ENCODE data around the gene MGST2. TPM values are rescaled to one million over a fixed set of nuclear protein-coding genes. Genes with fewer than 3 reads are reported as not detected.

The MGST2 gene
- total RNA-seq, 1 experiment from 2014 or later: 55.8 TPM

DNA sequence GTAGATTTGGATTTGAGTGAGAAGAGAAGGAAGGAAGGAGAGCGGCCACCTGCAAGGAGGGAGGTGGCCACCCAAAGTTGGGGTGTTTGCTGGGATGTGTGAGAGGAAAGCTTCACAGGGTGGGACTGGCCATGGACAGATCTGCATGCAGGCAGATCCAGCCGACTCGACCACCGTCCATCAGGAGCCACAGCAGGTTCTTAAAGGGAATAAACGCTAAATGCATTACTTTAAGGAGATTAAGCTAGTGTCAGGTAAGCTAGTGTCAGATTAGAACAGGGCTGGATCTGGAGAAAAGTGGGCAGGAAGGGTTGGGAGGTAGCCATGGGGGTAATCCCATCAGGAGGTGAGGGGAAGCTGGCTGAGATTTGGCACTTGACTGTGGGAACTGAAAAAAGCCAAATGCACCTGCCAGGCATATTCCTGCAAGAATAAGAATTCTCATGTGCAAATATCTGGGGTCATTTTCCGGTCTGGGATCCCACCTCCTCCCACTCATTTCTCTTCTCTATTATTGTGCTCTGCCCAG, 79.6 kb downstream of the MGST2 start:
- DNase-seq: no peak
- H3K4me2 ChIP-seq (ENCODE audit: low read depth, low read length, poor library complexity, severe bottlenecking): no peak overlapping the region

DNA sequence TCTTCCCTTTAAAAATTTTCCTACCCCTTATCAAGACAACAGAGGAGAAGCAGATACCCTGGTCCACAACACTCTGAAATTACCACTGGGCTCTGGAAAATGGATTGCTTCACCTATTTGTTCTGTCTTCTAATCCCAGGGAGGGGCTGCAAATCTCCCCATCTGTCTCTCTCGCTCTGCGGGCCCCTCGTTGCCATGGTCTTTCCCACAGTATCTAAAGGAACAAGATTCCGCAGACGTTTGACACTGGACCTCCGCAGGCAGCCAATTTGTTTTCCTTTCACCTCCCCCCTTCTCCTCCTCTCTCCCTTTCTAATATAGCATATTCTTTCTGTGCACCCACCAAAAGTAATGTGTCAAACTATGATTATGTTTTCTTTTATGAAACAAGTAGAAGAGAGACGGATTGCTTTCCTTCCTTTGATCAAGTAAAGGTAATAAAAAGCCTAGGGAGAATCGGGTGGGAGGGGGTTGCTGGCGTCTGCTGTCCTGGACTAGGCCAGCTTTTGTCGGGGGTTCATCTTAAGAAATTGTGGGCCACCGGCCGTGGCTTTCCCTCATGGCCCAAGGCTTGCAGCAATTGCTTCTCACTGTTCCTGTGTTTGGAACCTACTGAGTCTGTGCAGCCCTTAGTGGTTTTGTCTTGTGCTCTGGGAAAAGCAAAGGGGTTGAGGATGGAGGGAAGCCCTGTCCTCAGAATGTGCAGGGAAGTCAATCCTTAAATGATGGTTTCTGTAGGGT, 81.0 kb downstream of the MGST2 start:
- H3K36me3 ChIP-seq (ENCODE audit: insufficient read depth, low read length): no peaks in the 10 kb centered on the region
- no peak overlapping the region for H3K27ac ChIP-seq (ENCODE audit: low read length)
- H4K20me1 ChIP-seq (ENCODE audit: insufficient read depth, low read depth, low read length): no peaks in the 10 kb centered on the region
- no peaks in the 10 kb centered on the region for H3K9me3 ChIP-seq (ENCODE audit: low read length)
- H3K27me3 ChIP-seq (ENCODE audit: low read length): no peaks in the 10 kb centered on the region
- no peaks in the 10 kb centered on the region for H3K9me2 ChIP-seq (replicated peaks; ENCODE audit: insufficient read depth, low read length)
- no peak for DNase-seq
- H3K79me2 ChIP-seq (ENCODE audit: low read length): peaks cover 16% of the 10 kb centered on the region; the same call in 1 of the 2 replicates
- H3K4me1 ChIP-seq (ENCODE audit: low read length): peaks cover 36% of the 10 kb centered on the region
- H3K9ac ChIP-seq (ENCODE audit: low read length): no peak overlapping the region
- H3K4me3 ChIP-seq (ENCODE audit: low read length): no peak overlapping the region
- no peak overlapping the region for H2AFZ ChIP-seq (ENCODE audit: low read length)
- no peak overlapping the region for H3K4me2 ChIP-seq (ENCODE audit: low read depth, low read length, poor library complexity, severe bottlenecking)

More for the DNA sequence above, 79.6 kb downstream of the MGST2 start:
- no peak overlapping the region for H3K4me3 ChIP-seq (ENCODE audit: low read length)
- no peaks in the 10 kb centered on the region for H4K20me1 ChIP-seq (ENCODE audit: insufficient read depth, low read depth, low read length)
- no peaks in the 10 kb centered on the region for H3K9me3 ChIP-seq (ENCODE audit: low read length)
- no peak overlapping the region for H2AFZ ChIP-seq (ENCODE audit: low read length)
- H3K27me3 ChIP-seq (ENCODE audit: low read length): no peaks in the 10 kb centered on the region
- no peak overlapping the region for H3K27ac ChIP-seq (ENCODE audit: low read length)
- H3K79me2 ChIP-seq (ENCODE audit: low read length): peaks cover 16% of the 10 kb centered on the region; the same call in 1 of the 2 replicates
- no peaks in the 10 kb centered on the region for H3K9me2 ChIP-seq (replicated peaks; ENCODE audit: insufficient read depth, low read length)
- H3K9ac ChIP-seq (ENCODE audit: low read length): no peak overlapping the region
- H3K4me1 ChIP-seq (ENCODE audit: low read length): peaks cover 28% of the 10 kb centered on the region
- H3K36me3 ChIP-seq (ENCODE audit: insufficient read depth, low read length): no peaks in the 10 kb centered on the region

DNA sequence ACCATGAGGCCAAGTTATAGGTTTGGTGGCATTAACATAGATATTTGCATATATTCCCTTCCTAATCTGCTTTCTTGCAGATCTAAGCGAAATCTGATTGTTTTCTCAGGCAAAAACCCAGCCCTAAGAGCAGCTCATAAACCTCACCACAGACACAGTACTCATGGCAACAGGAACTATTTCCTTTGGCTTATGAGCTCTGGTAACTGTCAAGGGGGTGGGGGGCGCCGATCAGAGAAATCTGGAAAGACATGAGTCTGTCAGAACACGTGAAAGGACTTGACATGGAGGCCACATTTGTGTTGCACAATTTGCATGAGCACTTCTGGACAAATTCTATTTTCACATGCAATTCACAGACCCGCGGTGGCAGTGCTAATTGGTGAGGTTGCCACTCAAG, 83.7 kb downstream of the MGST2 start:
- H3K9me3 ChIP-seq (ENCODE audit: low read length): no peaks in the 10 kb centered on the region
- no peaks in the 10 kb centered on the region for H3K36me3 ChIP-seq (ENCODE audit: insufficient read depth, low read length)
- no peak overlapping the region for H3K9ac ChIP-seq (ENCODE audit: low read length)
- no peak overlapping the region for H3K4me2 ChIP-seq (ENCODE audit: low read depth, low read length, poor library complexity, severe bottlenecking)
- no peak overlapping the region for H3K4me3 ChIP-seq (ENCODE audit: low read length)
- H3K4me1 ChIP-seq (ENCODE audit: low read length): peaks cover 32% of the 10 kb centered on the region
- H3K79me2 ChIP-seq (ENCODE audit: low read length): peaks cover 13% of the 10 kb centered on the region; the same call in 1 of the 2 replicates
- DNase-seq: no peak
- H3K27ac ChIP-seq (ENCODE audit: low read length): no peak overlapping the region
- no peak overlapping the region for H2AFZ ChIP-seq (ENCODE audit: low read length)
- H3K9me2 ChIP-seq (replicated peaks; ENCODE audit: insufficient read depth, low read length): no peaks in the 10 kb centered on the region
- H3K27me3 ChIP-seq (ENCODE audit: low read length): no peaks in the 10 kb centered on the region
- H4K20me1 ChIP-seq (ENCODE audit: insufficient read depth, low read depth, low read length): no peaks in the 10 kb centered on the region

DNA sequence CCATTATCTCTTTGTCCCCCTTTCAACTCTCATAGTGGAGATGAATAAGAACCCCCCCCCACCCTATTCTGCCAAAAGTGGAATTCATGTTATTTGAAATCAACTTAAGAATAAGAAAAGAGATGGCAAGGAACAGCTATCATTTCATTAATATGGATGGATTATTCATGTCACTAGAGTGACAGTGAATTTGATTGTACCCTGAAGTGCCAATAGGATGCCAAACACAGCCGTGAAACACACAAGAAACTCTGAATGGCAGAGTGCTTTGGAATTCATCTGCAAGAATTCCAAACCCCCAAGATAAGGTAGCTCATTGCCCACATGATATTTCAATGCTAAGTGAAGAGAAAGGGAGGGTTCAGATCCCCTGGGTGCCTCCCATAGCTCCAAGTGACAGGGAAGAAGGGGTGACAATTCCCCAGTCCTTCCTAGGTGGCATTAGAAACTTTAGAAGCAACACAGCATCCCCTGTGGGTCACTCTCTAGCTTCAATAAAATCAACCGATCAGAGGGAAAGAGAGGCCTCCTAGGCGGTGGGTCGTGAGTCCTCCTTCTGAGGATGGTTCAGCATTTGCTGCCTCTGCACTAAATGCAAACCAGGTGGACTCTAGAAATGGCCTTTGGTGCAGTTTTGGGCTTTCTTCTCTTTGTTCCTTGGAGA, 84.3 kb downstream of the MGST2 start:
- no peak overlapping the region for H3K4me2 ChIP-seq (ENCODE audit: low read depth, low read length, poor library complexity, severe bottlenecking)
- H3K4me1 ChIP-seq (ENCODE audit: low read length): peaks cover 29% of the 10 kb centered on the region
- H3K79me2 ChIP-seq (ENCODE audit: low read length): peaks cover 13% of the 10 kb centered on the region; the same call in 1 of the 2 replicates
- no peak overlapping the region for H3K9ac ChIP-seq (ENCODE audit: low read length)
- H3K9me3 ChIP-seq (ENCODE audit: low read length): no peaks in the 10 kb centered on the region
- H3K27me3 ChIP-seq (ENCODE audit: low read length): no peaks in the 10 kb centered on the region
- H3K27ac ChIP-seq (ENCODE audit: low read length): 0 out of 2 replicates have a peak overlapping the region, but pooled peaks have one; percentile 11
- no peak overlapping the region for H3K4me3 ChIP-seq (ENCODE audit: low read length)
- H2AFZ ChIP-seq (ENCODE audit: low read length): no peak overlapping the region
- H4K20me1 ChIP-seq (ENCODE audit: insufficient read depth, low read depth, low read length): no peaks in the 10 kb centered on the region
- no peak for DNase-seq
- no peaks in the 10 kb centered on the region for H3K36me3 ChIP-seq (ENCODE audit: insufficient read depth, low read length)
- no peaks in the 10 kb centered on the region for H3K9me2 ChIP-seq (replicated peaks; ENCODE audit: insufficient read depth, low read length)

DNA sequence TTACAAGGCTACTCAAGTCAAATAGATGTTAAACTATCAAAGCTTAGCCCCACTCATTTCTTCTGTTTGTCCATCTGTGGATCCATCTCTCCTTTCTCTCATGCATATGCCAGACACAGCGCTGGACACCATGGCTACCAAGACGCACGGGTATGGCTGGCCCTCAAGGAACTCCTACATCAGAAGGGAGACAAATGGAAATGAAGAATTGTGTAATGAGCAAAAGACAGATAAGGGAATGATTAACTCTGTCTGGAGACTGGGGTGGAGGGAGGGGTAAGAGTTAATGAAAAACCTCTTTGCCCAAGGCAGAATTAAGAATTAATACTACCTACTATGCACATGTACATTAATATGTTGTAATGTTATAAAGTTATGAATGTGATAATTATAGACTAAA, 88.1 kb downstream of the MGST2 start:
- H4K20me1 ChIP-seq (ENCODE audit: insufficient read depth, low read depth, low read length): peaks cover 6% of the 10 kb centered on the region; the same call in 1 of the 2 replicates
- peaks cover 18% of the 10 kb centered on the region for H3K79me2 ChIP-seq (ENCODE audit: low read length)
- peaks cover 26% of the 10 kb centered on the region for H3K4me1 ChIP-seq (ENCODE audit: low read length)
- H3K27ac ChIP-seq (ENCODE audit: low read length): no peak overlapping the region
- no peaks in the 10 kb centered on the region for H3K9me3 ChIP-seq (ENCODE audit: low read length)
- no peak for DNase-seq
- no peaks in the 10 kb centered on the region for H3K27me3 ChIP-seq (ENCODE audit: low read length)
- no peak overlapping the region for H2AFZ ChIP-seq (ENCODE audit: low read length)
- H3K9ac ChIP-seq (ENCODE audit: low read length): no peak overlapping the region
- no peak overlapping the region for H3K4me3 ChIP-seq (ENCODE audit: low read length)
- no peaks in the 10 kb centered on the region for H3K9me2 ChIP-seq (replicated peaks; ENCODE audit: insufficient read depth, low read length)
- H3K4me2 ChIP-seq (ENCODE audit: low read depth, low read length, poor library complexity, severe bottlenecking): no peak overlapping the region
- H3K36me3 ChIP-seq (ENCODE audit: insufficient read depth, low read length): no peaks in the 10 kb centered on the region

Other genes with a start within 250 kb of the MGST2 start
- 9.2 and 17.2 TPM in 2 replicates for gene RAB33B, start 211.7 kb upstream of the MGST2 start, total RNA-seq (2014; rRNA removed; shearing (Covaris generic); ENCODE audit: low replicate concordance)
- 43.5 and 59.4 TPM in 2 replicates for gene SETD7, start 109.6 kb upstream of the MGST2 start, total RNA-seq (2014; rRNA removed; shearing (Covaris generic); ENCODE audit: low replicate concordance)

Data from Karpas-422 (cell line).